PFSK-1 (cell line): Measurements from ENCODE around the gene GPR17.

Source experiments
- FOXP2 ChIP-seq: optimal IDR thresholded peaks from 2 replicates; pipeline ENCODE3; 2011; ENCODE audit warnings: borderline replicate concordance, control low read depth, inconsistent platforms; ENCODE audit not compliant: insufficient read depth; ENCODE audit errors: extremely low read length, extremely low read depth
- POLR2AphosphoS5 ChIP-seq: IDR thresholded peaks from 2 replicates; pipeline ENCODE4 v1.6.1; 2012; ENCODE audit warnings: low read depth, mild to moderate bottlenecking, control low read depth, low read length, moderate library complexity
- REST ChIP-seq, 2 experiments: IDR thresholded peaks; 2 replicates each; pipeline versions ENCODE4 v1.6.1 to v1.8.0; 2011 to 2012; ENCODE audit warnings: low read depth in 2 of 2, low read length in 2 of 2, control low read depth in 1 of 2, inconsistent platforms in 1 of 2, mild to moderate bottlenecking in 1 of 2, moderate library complexity in 1 of 2; ENCODE audit not compliant: insufficient read depth in 1 of 2
- SIN3A ChIP-seq: IDR thresholded peaks from 2 replicates; pipeline ENCODE4 v1.6.1; 2012; ENCODE audit warnings: mild to moderate bottlenecking, low read length, moderate library complexity, borderline replicate concordance; ENCODE audit not compliant: insufficient read depth
- TAF1 ChIP-seq: IDR thresholded peaks from 2 replicates; pipeline ENCODE4 v1.6.1; 2012; ENCODE audit warnings: low read length, control low read depth, borderline replicate concordance; ENCODE audit not compliant: insufficient read depth

The GPR17 gene

DNA sequence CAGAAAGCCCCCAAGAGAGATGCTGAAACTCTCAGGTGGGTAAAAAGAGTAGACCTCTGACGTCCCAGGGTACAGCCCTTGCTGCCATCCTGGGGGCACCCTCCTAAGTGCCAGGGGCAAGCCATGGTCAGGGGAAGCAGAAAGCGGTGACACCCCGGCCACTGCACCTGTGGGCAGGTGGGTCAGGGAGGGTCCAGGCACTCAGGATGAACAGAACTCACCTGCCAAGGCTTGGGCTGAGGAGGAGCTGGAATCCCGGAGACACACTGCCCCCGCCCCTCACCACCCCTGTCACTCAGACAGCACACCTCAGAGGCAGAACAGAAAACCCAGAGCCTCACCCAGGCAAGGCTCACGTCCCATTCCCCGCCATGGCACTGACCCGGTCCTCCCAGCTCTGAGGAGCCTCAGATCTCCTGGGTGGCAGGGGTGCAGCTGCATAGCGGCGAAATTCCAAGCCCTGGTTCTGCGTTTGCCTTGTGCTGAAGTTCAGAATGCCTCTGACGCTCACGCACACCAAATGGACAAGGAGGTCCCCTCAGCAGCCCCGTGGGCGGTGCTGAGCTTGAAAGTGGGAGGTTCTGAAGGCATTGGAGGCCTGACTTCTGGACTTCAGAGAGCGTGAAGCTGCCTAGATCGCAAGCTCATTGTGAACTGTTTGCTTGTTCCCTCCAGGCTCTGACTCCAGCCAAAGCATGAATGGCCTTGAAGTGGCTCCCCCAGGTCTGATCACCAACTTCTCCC, 4.3 kb downstream of the GPR17 start:
- TF ChIP-seq FOXP2 (no peak), TAF1 (no peak), SIN3A (no peak), REST (IDR thresholded peaks at IDR 0.05; ENCODE audit: insufficient read depth in 1 of 2, low read depth in 2 of 2, low read length in 2 of 2) (no peak), POLR2AphosphoS5 (no peak)

GRCh38 chr2:127650785-127651380, 4.9 kb downstream of the GPR17 start:
- TF ChIP-seq REST (IDR thresholded peaks at IDR 0.05; ENCODE audit: insufficient read depth in 1 of 2, low read depth in 2 of 2, low read length in 2 of 2) (no peak), TAF1 (no peak), FOXP2 (no peak), POLR2AphosphoS5 (no peak), SIN3A (no peak)

DNA sequence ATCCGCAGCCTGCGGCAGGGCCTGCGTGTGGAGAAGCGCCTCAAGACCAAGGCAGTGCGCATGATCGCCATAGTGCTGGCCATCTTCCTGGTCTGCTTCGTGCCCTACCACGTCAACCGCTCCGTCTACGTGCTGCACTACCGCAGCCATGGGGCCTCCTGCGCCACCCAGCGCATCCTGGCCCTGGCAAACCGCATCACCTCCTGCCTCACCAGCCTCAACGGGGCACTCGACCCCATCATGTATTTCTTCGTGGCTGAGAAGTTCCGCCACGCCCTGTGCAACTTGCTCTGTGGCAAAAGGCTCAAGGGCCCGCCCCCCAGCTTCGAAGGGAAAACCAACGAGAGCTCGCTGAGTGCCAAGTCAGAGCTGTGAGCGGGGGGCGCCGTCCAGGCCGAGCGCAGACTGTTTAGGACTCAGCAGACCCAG, 5.4 kb downstream of the GPR17 start:
- TF ChIP-seq SIN3A (no peak), TAF1 (no peak), POLR2AphosphoS5 (no peak), REST (IDR thresholded peaks at IDR 0.05; ENCODE audit: insufficient read depth in 1 of 2, low read depth in 2 of 2, low read length in 2 of 2) (no peak), FOXP2 (no peak)

- TF ChIP-seq FOXP2 (no peak), SIN3A (no peak), TAF1 (no peak), REST (IDR thresholded peaks at IDR 0.05; ENCODE audit: insufficient read depth in 1 of 2, low read depth in 2 of 2, low read length in 2 of 2) (no peak), POLR2AphosphoS5 (no peak)
Measured at GRCh38 chr2:127651971-127652550, 6.1 kb downstream of the GPR17 start.

GRCh38 chr2:127652786-127653357, 6.9 kb downstream of the GPR17 start:
- TF ChIP-seq FOXP2, result no peak
- TF ChIP-seq TAF1, result no peak
- no peak for TF ChIP-seq REST (IDR thresholded peaks at IDR 0.05; ENCODE audit: insufficient read depth in 1 of 2, low read depth in 2 of 2, low read length in 2 of 2)
- TF ChIP-seq POLR2AphosphoS5, result no peak
- TF ChIP-seq SIN3A, result no peak
